ENCODE measurements around the gene TP73. TPM values are rescaled to one million over a fixed set of nuclear protein-coding genes. Genes with fewer than 3 reads are reported as not detected.

TP73 gene
- total RNA-seq, 2 donors from 2014 or later = 0.29 to 0.42 TPM

DNA sequence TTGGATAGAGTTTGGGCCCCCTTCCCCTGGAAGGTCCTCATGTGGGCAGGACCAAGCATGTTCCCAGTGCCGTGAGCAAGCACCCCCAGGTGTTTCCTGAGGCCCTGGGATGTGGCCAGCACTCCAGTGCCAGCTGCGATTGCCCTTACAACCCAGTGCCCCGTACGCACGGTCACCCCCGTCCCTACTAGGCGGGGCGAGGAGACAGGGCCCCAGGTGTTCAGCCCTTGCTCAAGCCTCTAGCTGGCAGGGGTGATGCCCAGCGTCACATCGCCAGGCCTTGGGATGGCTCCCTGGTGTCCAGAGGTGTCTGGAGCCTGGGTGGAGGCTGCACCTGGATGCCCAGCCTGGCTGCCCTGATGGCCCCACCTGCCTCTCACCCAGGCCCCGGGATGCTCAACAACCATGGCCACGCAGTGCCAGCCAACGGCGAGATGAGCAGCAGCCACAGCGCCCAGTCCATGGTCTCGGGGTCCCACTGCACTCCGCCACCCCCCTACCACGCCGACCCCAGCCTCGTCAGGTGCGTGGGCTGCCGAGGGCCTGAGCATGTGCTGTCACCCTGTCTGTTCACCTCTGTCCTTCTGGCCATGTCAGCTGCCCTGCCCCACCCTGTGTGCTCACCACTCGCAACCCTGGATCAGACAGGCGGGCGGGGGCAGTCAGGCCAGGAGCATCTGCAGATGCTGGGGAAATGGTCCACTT lies 78.4 kb downstream of the TP73 start:
- H3K27ac ChIP-seq = no peak overlapping the region
- no peaks in the 10 kb centered on the region for H3K27me3 ChIP-seq

DNA sequence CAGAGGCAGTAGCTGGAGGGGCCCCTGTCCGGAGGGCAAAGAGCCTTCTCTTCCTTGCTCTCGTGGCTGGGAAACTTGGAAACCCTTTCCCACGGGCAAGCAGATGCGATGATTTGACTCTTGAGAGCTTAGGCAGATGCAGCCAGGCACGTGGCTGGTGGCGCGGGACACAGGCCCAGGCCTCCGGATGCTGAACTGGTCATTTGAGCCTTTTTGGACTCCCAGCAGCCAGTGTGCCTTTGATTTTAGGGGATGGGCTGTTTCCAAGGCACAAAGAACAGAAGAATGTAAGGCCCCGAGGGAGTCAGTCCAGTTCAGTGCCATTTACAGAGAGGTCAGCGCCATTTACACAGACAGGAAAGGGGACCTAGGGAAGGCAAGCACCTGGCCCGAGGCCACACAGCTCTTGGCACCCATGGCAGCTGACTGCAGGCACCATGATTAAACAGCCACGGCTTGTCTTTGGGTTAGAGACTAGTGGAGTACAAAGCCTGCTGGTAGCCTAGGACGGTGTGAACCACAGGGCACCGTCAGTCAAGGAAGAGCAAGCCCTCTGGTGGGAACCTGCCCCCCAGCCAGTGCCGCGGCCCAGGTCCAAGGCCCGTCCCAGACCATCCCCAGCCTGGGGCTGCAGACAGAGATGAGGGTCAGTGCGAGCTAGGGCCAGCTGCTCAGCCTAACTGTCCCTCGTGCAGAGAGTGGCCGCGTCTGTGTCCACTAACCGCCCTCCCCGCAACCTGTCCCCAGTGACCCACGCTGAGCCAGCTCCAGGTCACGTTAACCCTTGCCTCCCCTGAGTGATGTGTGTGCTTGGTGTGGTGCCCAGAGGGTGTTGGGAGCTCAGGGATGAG lies 79.5 kb downstream of the TP73 start:
- H3K9ac ChIP-seq (ENCODE audit: low read depth in 2 of 2, low read length in 2 of 2) = no peak overlapping the region
- no peak overlapping the region for H3K27ac ChIP-seq
- no peak for DNase-seq
- intact Hi-C loops (cut with DNase I) = no loop called here
- no peaks in the 10 kb centered on the region for H3K36me3 ChIP-seq
- no peaks in the 10 kb centered on the region for H3K27me3 ChIP-seq
- no peak overlapping the region for H3K4me3 ChIP-seq
- TF ChIP-seq, protein P1, sequence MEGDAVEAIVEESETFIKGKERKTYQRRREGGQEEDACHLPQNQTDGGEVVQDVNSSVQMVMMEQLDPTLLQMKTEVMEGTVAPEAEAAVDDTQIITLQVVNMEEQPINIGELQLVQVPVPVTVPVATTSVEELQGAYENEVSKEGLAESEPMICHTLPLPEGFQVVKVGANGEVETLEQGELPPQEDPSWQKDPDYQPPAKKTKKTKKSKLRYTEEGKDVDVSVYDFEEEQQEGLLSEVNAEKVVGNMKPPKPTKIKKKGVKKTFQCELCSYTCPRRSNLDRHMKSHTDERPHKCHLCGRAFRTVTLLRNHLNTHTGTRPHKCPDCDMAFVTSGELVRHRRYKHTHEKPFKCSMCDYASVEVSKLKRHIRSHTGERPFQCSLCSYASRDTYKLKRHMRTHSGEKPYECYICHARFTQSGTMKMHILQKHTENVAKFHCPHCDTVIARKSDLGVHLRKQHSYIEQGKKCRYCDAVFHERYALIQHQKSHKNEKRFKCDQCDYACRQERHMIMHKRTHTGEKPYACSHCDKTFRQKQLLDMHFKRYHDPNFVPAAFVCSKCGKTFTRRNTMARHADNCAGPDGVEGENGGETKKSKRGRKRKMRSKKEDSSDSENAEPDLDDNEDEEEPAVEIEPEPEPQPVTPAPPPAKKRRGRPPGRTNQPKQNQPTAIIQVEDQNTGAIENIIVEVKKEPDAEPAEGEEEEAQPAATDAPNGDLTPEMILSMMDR (IDR thresholded peaks at IDR 0.05) = no peak
- H3K9me3 ChIP-seq = no peaks in the 10 kb centered on the region
- H3K4me1 ChIP-seq = no peaks in the 10 kb centered on the region

More for the DNA sequence above, 78.4 kb downstream of the TP73 start:
- H3K9ac ChIP-seq (ENCODE audit: low read depth in 2 of 2, low read length in 2 of 2) = no peak overlapping the region
- no peak for DNase-seq
- H3K9me3 ChIP-seq = no peaks in the 10 kb centered on the region
- H3K36me3 ChIP-seq = no peaks in the 10 kb centered on the region
- TF ChIP-seq, protein P1 (IDR thresholded peaks at IDR 0.05) = no peak
- no peaks in the 10 kb centered on the region for H3K4me1 ChIP-seq
- H3K4me3 ChIP-seq = no peak overlapping the region
- intact Hi-C loops (cut with DNase I) = no loop called here

DNA sequence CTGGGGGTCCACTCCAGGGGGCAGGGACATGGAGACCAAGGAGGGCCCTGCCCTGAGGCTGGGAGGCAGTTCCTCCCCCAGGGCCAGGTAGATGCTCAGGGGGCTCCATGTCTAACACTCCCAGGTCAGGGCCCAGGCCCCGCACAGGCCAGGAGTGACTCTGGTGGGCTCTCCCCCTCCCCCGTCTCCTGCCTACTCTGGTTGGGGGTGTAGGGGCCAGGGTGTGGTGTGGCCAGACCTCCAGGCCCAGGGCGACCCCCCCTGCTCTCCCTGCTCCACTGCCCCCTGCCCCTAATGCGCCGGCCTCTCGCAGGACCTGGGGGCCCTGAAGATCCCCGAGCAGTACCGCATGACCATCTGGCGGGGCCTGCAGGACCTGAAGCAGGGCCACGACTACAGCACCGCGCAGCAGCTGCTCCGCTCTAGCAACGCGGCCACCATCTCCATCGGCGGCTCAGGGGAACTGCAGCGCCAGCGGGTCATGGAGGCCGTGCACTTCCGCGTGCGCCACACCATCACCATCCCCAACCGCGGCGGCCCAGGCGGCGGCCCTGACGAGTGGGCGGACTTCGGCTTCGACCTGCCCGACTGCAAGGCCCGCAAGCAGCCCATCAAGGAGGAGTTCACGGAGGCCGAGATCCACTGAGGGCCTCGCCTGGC lies 80.2 kb downstream of the TP73 start:
- no peaks in the 10 kb centered on the region for H3K9me3 ChIP-seq
- H3K4me1 ChIP-seq = no peaks in the 10 kb centered on the region
- H3K9ac ChIP-seq (ENCODE audit: low read depth in 2 of 2, low read length in 2 of 2) = no peak overlapping the region
- no peaks in the 10 kb centered on the region for H3K36me3 ChIP-seq
- intact Hi-C loops (cut with DNase I) = no loop called here
- TF ChIP-seq, protein P1 (IDR thresholded peaks at IDR 0.05) = no peak
- no peak overlapping the region for H3K4me3 ChIP-seq
- no peak overlapping the region for H3K27ac ChIP-seq
- H3K27me3 ChIP-seq = no peaks in the 10 kb centered on the region
- DNase-seq = no peak

DNA sequence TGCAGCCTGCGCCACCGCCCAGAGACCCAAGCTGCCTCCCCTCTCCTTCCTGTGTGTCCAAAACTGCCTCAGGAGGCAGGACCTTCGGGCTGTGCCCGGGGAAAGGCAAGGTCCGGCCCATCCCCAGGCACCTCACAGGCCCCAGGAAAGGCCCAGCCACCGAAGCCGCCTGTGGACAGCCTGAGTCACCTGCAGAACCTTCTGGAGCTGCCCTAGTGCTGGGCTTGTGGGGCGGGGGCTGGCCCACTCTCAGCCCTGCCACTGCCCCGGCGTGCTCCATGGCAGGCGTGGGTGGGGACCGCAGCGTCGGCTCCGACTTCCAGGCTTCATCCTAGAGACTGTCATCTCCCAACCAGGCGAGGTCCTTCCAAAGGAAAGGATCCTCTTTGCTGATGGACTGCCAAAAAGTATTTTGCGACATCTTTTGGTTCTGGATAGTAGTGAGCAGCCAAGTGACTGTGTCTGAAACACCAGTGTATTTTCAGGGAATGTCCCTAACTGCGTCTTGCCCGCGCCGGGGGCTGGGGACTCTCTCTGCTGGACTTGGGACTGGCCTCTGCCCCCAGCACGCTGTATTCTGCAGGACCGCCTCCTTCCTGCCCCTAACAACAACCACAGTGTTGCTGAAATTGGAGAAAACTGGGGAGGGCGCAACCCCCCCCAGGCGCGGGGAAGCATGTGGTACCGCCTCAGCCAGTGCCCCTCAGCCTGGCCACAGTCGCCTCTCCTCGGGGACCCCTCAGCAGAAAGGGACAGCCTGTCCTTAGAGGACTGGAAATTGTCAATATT lies 81.0 kb downstream of the TP73 start:
- DNase-seq = no peak

More for the DNA sequence above, 81.0 kb downstream of the TP73 start:
- H3K4me1 ChIP-seq = no peaks in the 10 kb centered on the region
- no peak overlapping the region for H3K9ac ChIP-seq (ENCODE audit: low read depth in 2 of 2, low read length in 2 of 2)
- no peaks in the 10 kb centered on the region for H3K27me3 ChIP-seq
- TF ChIP-seq, protein P1 (IDR thresholded peaks at IDR 0.05) = no peak
- no peaks in the 10 kb centered on the region for H3K36me3 ChIP-seq
- no peak overlapping the region for H3K4me3 ChIP-seq
- no peak overlapping the region for H3K27ac ChIP-seq
- intact Hi-C loops (cut with DNase I) = no loop called here
- H3K9me3 ChIP-seq = no peaks in the 10 kb centered on the region

Data from colonic mucosa (tissue), 4 donors.